Activated T-cell treated with anti-CD3 and anti-CD28 coated beads, Interleukin-2, amount 50 U/mL, for 24 hours (primary cell): Measurements from ENCODE around the gene MYH10.

Experiments used
- DNase-seq: peaks from one replicate; pipeline ENCODE4 v3.0.0-alpha.2; 2020
- H3K27ac Mint-ChIP-seq: 2 replicates; pipeline ENCODE4 v1.8.0; 2020; ENCODE audit warnings: mild to moderate bottlenecking, mixed read lengths
- H3K27me3 Mint-ChIP-seq: 2 replicates; pipeline ENCODE4 v1.8.0; 2020; ENCODE audit warnings: mixed read lengths
- H3K36me3 Mint-ChIP-seq: 2 replicates; pipeline ENCODE4 v1.8.0; 2020; ENCODE audit warnings: low read depth, mixed read lengths
- H3K4me1 Mint-ChIP-seq: 2 replicates; pipeline ENCODE4 v1.8.0; 2020; ENCODE audit warnings: low read depth, mixed read lengths
- H3K4me3 Mint-ChIP-seq: 2 replicates; pipeline ENCODE4 v1.8.0; 2020; ENCODE audit warnings: mild to moderate bottlenecking, moderate library complexity, mixed read lengths
- H3K9me3 Mint-ChIP-seq: 2 replicates; pipeline ENCODE4 v1.8.0; 2020; ENCODE audit warnings: mixed read lengths

The MYH10 gene

DNA sequence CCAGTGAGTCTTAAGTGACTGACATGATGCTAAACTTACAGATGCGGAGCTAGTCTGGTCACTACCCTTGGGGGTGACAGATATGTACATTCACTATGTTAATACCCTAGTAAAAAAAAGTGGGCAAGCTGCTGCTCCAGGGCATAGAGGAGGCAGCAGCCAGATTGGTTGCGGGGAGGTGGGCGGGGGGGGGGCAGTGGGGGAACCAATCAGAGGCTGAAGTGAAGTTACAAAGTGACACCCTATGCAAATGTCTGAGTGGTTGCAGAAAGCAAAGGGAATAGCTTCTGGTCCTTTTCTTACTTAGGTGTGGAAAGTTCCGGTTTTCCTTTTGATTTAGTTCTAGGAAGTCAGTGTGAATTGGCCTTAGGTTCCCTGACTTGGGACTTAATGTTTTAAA, 182.7 kb downstream of the MYH10 start:
- Mint-ChIP-seq H3K4me1 (peaks cover 28% of the 10 kb centered on the region), H3K36me3 (peaks cover 96% of the 10 kb centered on the region), H3K27ac (no peak overlapping the region), H3K27me3 (no peaks in the 10 kb centered on the region), H3K4me3 (no peak overlapping the region), H3K9me3 (no peaks in the 10 kb centered on the region)
- DNase-seq: no peak

DNA sequence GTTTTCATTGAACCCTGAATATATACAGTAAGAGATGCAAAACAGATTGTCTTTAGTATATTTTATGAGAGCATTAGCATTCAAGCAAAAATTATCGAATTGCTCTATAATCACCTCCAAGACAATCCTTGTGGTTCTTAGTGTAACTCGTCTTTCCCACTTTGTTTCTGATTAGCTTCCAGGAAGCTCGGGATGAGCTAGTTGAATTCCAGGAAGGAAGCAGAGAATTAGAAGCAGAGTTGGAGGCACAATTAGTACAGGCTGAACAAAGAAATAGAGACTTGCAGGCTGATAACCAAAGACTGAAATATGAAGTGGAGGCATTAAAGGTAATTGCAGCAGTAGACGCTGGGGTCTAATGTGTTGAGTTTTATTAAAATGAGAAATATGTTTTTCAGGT, 185.0 kb downstream of the MYH10 start:
- Mint-ChIP-seq H3K27me3 (no peaks in the 10 kb centered on the region), H3K4me1 (peaks cover 48% of the 10 kb centered on the region), H3K9me3 (no peaks in the 10 kb centered on the region), H3K4me3 (no peak overlapping the region), H3K36me3 (peaks cover 89% of the 10 kb centered on the region), H3K27ac (no peak overlapping the region)
- no peak for DNase-seq

DNA sequence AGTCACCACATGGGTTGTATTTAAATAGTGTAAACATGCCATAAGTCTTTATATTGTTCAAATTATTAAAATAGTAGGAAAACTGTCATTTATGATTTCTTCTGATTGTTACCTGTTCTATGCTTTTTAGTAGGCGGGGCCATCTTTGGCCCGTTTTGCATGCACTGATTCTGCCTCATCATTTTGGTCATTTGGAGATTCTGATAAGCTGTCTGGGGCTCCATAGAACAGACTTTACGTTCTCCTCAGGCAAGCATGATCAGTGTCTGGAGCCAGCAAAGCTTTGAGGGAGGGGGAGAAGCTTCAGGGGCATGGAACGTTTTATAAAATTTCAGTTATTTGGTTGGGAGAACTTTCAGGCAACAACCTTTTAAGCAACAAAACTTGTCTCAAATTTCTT, 186.0 kb downstream of the MYH10 start:
- peaks cover 56% of the 10 kb centered on the region for H3K4me1 Mint-ChIP-seq
- H3K9me3 Mint-ChIP-seq: no peaks in the 10 kb centered on the region
- no peak overlapping the region for H3K4me3 Mint-ChIP-seq
- H3K36me3 Mint-ChIP-seq: peaks cover 87% of the 10 kb centered on the region
- no peak for DNase-seq
- no peaks in the 10 kb centered on the region for H3K27me3 Mint-ChIP-seq
- H3K27ac Mint-ChIP-seq: no peak overlapping the region

DNA sequence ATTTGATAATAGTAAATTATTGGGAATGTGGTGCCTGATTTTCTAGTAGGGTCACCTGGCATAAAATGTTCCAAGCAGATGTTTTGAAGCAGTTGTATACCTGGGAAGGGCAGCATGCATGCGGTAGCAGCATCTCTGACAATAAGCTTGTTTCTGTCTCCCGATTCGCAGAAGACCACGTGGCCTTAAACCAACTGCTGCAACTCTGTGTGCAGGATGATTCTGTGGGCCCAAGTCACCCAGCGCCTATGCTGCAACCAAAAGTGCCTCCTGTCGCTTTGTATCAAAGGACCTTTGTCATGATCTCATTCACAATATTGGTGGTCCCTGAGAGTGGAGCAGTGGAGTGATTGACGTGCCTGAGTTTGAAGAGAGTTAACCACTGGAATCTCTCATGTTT, 186.8 kb downstream of the MYH10 start:
- Mint-ChIP-seq H3K27ac (peak overlapping the region; percentile 64), H3K9me3 (no peaks in the 10 kb centered on the region), H3K36me3 (peaks cover 86% of the 10 kb centered on the region), H3K4me3 (no peak overlapping the region), H3K27me3 (no peaks in the 10 kb centered on the region), H3K4me1 (peaks cover 55% of the 10 kb centered on the region)
- DNase-seq: no peak

DNA sequence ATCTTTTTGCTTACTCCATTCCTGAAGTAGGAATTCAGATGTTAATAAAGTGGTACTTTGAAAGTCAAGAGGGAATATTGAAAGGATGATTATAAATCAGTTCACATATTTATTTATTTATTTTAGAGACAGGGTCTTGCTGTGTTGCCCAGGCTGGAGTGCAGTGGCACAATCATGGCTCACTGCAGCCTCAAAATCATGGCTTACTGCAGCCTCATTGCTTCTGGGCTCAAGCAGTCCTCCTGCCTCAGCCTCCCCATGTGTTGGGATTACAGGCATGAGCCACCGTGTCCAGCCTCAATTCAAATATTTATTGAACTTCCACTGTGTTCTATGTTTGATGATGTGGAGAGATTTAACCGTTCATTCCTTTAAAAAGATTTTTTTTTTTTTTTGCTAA, 188.2 kb downstream of the MYH10 start:
- no peak for DNase-seq
- Mint-ChIP-seq H3K27me3 (no peaks in the 10 kb centered on the region), H3K4me1 (peaks cover 68% of the 10 kb centered on the region), H3K27ac (peak overlapping the region; percentile 31), H3K36me3 (peaks cover 81% of the 10 kb centered on the region), H3K9me3 (no peaks in the 10 kb centered on the region), H3K4me3 (no peak overlapping the region)

DNA sequence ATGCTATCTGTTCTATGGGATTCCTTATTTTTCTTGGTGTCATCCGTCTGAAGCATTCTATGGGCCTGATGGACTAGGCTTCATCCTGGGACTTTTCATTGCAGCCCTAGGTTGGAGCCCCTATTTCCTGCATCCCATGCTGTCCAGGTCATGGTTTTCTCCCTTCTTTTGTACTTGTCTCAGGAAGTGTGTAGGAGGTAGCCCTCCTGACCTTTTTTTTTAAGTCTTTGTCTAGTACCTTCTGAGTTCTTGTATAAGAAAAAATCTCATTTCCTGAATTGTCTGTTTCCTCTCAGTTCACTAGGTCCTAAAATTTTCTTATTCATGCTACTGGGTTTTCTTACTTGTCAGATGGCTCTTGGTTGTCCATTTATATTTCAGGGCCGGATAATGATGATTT, 188.8 kb downstream of the MYH10 start:
- H3K4me1 Mint-ChIP-seq: peaks cover 69% of the 10 kb centered on the region
- H3K9me3 Mint-ChIP-seq: no peaks in the 10 kb centered on the region
- no peak for DNase-seq
- H3K4me3 Mint-ChIP-seq: peak overlapping the region; percentile 5
- H3K27ac Mint-ChIP-seq: peak overlapping the region; percentile 83
- H3K36me3 Mint-ChIP-seq: peaks cover 79% of the 10 kb centered on the region
- no peaks in the 10 kb centered on the region for H3K27me3 Mint-ChIP-seq

DNA sequence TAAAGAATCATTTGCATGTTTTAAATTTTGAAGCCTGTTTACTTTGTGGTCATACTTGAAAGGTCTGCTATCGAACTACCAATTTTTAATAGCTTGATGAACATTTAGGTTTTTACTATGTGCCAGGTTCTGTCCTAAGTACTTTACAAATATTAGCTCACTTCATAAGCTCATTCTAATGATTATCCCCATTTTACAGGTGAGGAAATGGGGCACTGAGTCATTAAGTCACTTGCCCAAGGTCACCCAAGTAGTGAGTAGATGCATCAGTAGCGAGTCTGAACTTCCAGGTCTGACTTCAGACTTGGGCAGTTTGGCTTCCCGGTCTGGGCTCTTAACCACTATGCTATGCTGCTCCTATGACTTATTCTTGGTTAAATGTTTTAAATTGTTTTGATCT, 190.8 kb downstream of the MYH10 start:
- Mint-ChIP-seq H3K4me3 (no peak overlapping the region), H3K27ac (peak overlapping the region; percentile 51), H3K27me3 (no peaks in the 10 kb centered on the region), H3K9me3 (no peaks in the 10 kb centered on the region), H3K36me3 (peaks cover 70% of the 10 kb centered on the region), H3K4me1 (peaks cover 69% of the 10 kb centered on the region)
- no peak for DNase-seq

DNA sequence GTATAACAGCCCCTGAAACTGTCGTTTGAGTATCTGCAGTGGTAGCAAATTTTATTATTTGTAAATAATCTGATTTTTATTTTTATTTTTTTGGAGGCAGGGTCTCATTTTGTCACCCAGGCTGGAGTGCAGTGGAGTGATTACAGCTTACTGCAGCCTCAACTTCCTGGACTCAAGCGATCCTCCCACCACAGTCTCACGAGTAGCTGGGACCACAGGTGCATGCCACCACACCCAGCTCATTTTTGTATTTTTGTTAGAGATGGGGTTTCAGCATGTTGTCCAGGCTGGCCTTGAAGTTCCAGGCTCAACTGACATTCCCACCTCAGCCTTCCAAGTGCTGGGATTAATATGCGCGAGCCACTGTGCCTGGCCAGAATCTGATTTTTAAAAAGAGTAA, 192.1 kb downstream of the MYH10 start:
- peaks cover 57% of the 10 kb centered on the region for H3K36me3 Mint-ChIP-seq
- no peaks in the 10 kb centered on the region for H3K27me3 Mint-ChIP-seq
- H3K4me3 Mint-ChIP-seq: peak overlapping the region; percentile 96
- H3K27ac Mint-ChIP-seq: peak overlapping the region; percentile 64
- no peak for DNase-seq
- no peaks in the 10 kb centered on the region for H3K9me3 Mint-ChIP-seq
- H3K4me1 Mint-ChIP-seq: peaks cover 59% of the 10 kb centered on the region

DNA sequence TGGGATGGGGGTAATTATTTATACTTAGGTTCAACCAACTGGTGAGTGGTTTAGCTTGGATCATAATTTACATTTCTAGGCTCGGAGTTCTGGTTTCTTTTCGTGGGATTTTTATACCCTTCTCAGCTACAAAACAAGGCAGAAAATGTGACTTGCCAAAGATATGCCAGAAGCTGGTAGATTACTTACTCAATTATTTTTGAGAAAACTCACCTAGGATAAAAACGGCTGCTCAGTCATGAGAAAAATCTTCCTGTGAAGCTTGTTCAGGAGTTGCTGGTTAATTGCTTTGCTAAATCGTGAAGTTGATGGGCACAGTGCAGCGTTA, 193.7 kb downstream of the MYH10 start:
- peaks cover 46% of the 10 kb centered on the region for H3K4me1 Mint-ChIP-seq
- H3K9me3 Mint-ChIP-seq: no peaks in the 10 kb centered on the region
- H3K4me3 Mint-ChIP-seq: peak overlapping the region; percentile 96
- no peaks in the 10 kb centered on the region for H3K27me3 Mint-ChIP-seq
- DNase-seq: no peak
- peak overlapping the region; percentile 97 for H3K27ac Mint-ChIP-seq
- peaks cover 46% of the 10 kb centered on the region for H3K36me3 Mint-ChIP-seq

DNA sequence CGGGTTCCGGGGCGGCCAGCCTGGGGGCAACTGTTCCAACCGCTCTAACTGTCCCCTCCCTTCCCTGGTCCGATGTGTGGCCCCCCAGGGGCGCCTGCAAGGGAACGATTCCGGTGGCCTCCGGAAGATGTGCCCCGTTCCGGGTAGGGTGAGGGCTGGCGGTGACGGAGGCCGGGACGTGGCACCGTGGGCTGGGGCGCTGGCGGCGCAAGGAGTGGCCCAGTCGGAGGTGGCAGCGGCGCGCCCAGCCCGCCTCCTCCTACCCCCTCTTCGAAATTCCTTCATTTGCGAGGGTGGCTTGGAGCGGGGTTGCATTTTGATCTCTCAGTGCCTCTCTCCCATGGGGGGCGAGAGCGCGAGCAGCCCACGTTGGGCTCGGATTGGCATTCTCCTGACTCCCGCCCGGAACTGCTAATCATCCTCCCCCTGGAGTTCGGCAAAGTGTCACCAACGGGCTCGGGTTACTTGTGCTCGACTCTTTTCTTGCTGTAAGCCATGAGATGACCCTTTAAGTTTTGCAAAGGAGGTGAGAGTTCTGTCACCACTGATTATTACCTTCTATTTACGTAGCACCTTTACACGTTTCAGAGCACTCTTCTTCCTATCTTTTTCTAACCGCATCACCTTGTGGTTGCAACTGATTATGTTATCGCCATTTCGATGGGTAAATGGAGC, 194.2 kb downstream of the MYH10 start:
- Mint-ChIP-seq H3K27me3 (no peaks in the 10 kb centered on the region), H3K27ac (peak overlapping the region; percentile 97), H3K36me3 (peaks cover 43% of the 10 kb centered on the region)

DNA sequence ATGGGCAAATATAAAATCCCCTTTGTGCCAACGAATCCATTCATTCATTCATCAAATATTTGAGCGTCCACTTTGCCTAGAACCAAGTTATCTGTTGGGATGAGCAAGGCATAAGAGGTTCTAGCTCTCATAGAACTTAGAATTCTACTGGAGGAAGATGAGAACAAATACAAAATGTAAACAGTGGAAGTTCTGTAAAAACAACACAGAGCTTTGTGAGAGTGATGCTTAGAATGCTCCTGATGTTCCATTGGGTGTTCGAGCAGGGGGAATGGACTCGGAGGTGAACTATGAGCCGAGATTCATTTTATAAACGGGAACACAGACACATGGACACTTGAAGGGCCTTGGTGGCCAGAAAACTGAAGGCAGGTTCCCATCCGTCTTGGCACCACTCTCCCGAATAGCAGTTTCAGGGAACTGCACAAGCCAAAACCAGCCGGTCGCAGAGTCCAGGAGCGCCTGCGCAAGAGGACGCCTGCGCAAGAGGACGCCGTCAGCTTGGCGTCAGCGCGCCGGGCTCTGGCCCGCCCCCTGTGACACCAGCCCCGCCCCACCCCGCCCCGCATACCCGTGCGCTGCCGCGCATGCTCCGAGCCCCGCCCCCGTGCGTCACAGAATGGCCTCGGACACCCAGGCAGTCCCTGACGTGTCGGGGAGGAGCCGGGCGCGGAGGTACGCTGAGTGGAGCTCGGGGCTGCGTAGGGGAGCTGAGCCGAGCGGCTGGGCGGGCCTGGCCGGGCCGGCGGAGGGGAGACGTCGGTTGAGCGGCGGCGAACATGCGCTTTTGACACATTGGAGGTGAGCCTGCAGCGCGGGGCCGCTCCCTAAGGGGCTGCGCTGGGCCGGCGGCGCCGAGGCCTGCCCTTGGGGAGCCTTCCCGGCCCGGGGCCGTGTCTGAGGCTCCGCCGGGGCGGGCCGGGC, 195.0 kb downstream of the MYH10 start, which contains the start of gene NDEL1:
TSS of gene NDEL1 (plus strand) at position 640 of the 924 bp plus-strand sequence. CDS start 8,388 bp downstream, outside the sequence.
- Mint-ChIP-seq H3K27ac (peak within 1 kb of the TSS; percentile 97), H3K27me3 (no peaks in the 10 kb centered on the region), H3K36me3 (peaks cover 37% of the 10 kb centered on the region), H3K4me3 (peak within 1 kb of the TSS; percentile 96), H3K4me1 (peaks cover 33% of the 10 kb centered on the region), H3K9me3 (no peaks in the 10 kb centered on the region)
- peak; percentile 99 for DNase-seq

More for the DNA sequence above, 194.2 kb downstream of the MYH10 start:
- peaks cover 41% of the 10 kb centered on the region for H3K4me1 Mint-ChIP-seq
- DNase-seq: peak; percentile 81
- H3K4me3 Mint-ChIP-seq: peak overlapping the region; percentile 96
- H3K9me3 Mint-ChIP-seq: no peaks in the 10 kb centered on the region

DNA sequence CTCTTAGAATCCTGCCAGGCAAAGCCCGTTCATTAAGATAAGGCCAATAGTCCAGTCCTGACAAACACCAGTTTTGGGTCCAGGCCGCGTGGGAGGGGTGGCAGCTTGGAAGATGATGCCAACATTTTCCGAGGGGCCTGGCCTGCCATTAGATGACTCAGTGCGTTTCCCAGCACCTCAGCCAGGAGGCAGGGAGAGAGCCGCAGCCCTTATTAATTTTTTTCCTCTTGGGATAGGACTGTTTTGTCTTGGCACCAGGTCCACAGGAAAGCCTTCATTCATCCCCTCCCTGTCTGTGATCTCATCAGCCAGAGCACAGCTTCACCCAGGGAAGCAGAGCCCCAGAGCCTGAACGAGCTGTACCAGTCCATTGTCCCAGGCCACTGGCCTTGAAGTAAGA, 199.6 kb downstream of the MYH10 start:
- no peaks in the 10 kb centered on the region for H3K9me3 Mint-ChIP-seq
- DNase-seq: no peak
- H3K27me3 Mint-ChIP-seq: no peaks in the 10 kb centered on the region
- no peak overlapping the region for H3K4me3 Mint-ChIP-seq
- peaks cover 4% of the 10 kb centered on the region for H3K4me1 Mint-ChIP-seq
- H3K36me3 Mint-ChIP-seq: peaks cover 2% of the 10 kb centered on the region
- no peak overlapping the region for H3K27ac Mint-ChIP-seq

DNA sequence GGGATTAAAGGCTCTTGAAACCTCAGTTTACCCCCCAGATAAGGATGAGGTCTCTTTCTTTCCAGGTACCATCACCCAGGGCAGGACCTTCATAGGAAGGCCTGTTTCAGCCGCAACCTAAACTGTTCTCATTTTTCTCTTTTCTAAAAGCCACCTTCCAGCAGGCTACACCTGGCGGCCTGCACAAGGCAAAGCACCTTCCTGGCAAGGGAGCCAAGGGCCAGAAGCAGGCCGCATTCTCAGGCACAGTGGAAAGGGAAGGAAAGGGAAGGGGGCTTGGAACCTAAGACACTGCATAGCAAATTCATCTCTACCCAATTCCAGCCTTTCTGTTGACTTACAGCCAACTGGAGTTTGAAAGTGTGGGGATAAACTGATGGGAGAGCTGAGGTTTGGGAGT, 203.7 kb downstream of the MYH10 start:
- Mint-ChIP-seq H3K9me3 (no peaks in the 10 kb centered on the region), H3K4me3 (no peak overlapping the region), H3K36me3 (no peaks in the 10 kb centered on the region), H3K27me3 (peaks cover 8% of the 10 kb centered on the region), H3K27ac (no peak overlapping the region), H3K4me1 (no peaks in the 10 kb centered on the region)
- no peak for DNase-seq

DNA sequence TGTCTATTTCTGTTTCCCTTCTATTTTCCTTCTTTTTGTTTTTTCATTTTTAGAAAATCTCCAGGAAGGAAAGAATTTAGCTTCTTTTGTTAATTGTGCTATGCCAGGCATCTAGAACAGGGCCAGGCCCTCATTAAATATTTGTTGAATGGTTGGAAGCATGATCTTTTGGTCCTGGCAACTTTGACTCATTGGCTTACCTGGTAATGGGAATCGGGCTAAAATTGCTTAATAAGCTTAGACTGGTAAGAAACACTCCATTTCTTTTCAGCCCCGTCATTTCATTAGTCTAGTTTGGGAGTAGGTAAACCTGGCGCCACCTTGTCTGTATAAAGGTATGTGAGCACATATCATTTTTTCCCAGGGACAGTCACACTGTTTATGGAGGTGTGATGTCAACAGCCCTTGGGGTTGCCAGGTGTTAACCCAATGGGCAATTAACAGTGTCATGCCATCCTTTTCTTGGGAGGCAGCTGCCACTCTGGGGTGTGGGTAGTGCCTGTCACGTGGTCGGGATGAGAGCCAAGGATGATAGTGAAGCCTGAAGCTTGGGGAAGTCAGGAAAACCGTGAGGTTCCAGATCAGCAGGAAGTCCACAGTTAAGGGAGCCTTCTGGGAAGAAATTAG, 204.3 kb downstream of the MYH10 start:
- no peaks in the 10 kb centered on the region for H3K4me1 Mint-ChIP-seq
- peaks cover 8% of the 10 kb centered on the region for H3K27me3 Mint-ChIP-seq
- H3K27ac Mint-ChIP-seq: no peak overlapping the region
- H3K4me3 Mint-ChIP-seq: no peak overlapping the region
- DNase-seq: no peak
- no peaks in the 10 kb centered on the region for H3K9me3 Mint-ChIP-seq
- no peaks in the 10 kb centered on the region for H3K36me3 Mint-ChIP-seq
